HG03558 (cell line): ENCODE data around the gene CISH.

ENCODE experiments used
- ATAC-seq: cut with Tn5 transposase; IDR thresholded peaks from one replicate; pipeline ENCODE4 v1.9.1; 2021; ENCODE audit warnings: moderate number of reproducible peaks; ENCODE audit not compliant: unreplicated experiment; ENCODE audit errors: extremely low read depth

The CISH gene

GRCh38 chr3:50600841-50601591 lies 10.6 kb downstream of the CISH start:
- ATAC-seq, result no peak

- no peak for ATAC-seq
Measured at GRCh38 chr3:50600141-50600753, 11.3 kb downstream of the CISH start.

- ATAC-seq, result no peak
Measured at GRCh38 chr3:50599716-50600118, 11.9 kb downstream of the CISH start.

GRCh38 chr3:50599115-50599715 lies 12.4 kb downstream of the CISH start:
- ATAC-seq, result no peak

- no peak for ATAC-seq
Measured at GRCh38 chr3:50594253-50594785, 17.3 kb downstream of the CISH start.

GRCh38 chr3:50592568-50592967 lies 19.0 kb downstream of the CISH start:
- no peak for ATAC-seq

GRCh38 chr3:50591196-50591741 lies 20.3 kb downstream of the CISH start:
- no peak for ATAC-seq

GRCh38 chr3:50588759-50589433 lies 22.7 kb downstream of the CISH start:
- no peak for ATAC-seq

- ATAC-seq, result no peak
Measured at GRCh38 chr3:50587806-50588758, 23.5 kb downstream of the CISH start.

GRCh38 chr3:50587373-50587772 lies 24.2 kb downstream of the CISH start:
- no peak for ATAC-seq

- ATAC-seq, result no peak
Measured at GRCh38 chr3:50586763-50587070, 24.9 kb downstream of the CISH start.

GRCh38 chr3:50585919-50586762 lies 25.4 kb downstream of the CISH start:
- no peak for ATAC-seq

GRCh38 chr3:50584391-50584790 lies 27.2 kb downstream of the CISH start:
- ATAC-seq, result no peak

GRCh38 chr3:50583897-50584296 lies 27.7 kb downstream of the CISH start:
- no peak for ATAC-seq

- ATAC-seq, result no peak
Measured at GRCh38 chr3:50582083-50582482, 29.5 kb downstream of the CISH start.

- ATAC-seq, result no peak
Measured at GRCh38 chr3:50581459-50581842, 30.1 kb downstream of the CISH start.

- ATAC-seq, result no peak
Measured at GRCh38 chr3:50580683-50581458, 30.7 kb downstream of the CISH start.

GRCh38 chr3:50577348-50577747 lies 34.2 kb downstream of the CISH start:
- ATAC-seq, result no peak
